Gastrocnemius medialis (tissue), 4 donors: ENCODE measurements around the gene DMGDH. TPM values are rescaled to one million over a fixed set of nuclear protein-coding genes. Genes with fewer than 3 reads are reported as not detected.

Experiments
- ATAC-seq, 2 donors: fragments of 150-250 bp; one replicate each; pipeline ENCODE4 v1.9.1; 2016
- DNase-seq, 2 donors: peaks; one replicate each; pipeline ENCODE4 v3.0.0-alpha.2; 2019
- H3K27ac ChIP-seq, 4 donors: fragments of 200-600 bp; sonication (generic); 1 replicate in 1 of 4; 2 replicates in 3 of 4; pipeline ENCODE4 v1.5.1; 2016 to 2018; ENCODE audit warnings: mild to moderate bottlenecking in 2 of 4, moderate library complexity in 1 of 4
- H3K27me3 ChIP-seq, 3 donors: fragments of 200-600 bp; sonication (generic) in 2 of 3; 1 replicate in 1 of 3; 2 replicates in 2 of 3; pipeline versions ENCODE4 v1.5.1 to v1.6.0; 2016 to 2019; ENCODE audit warnings: mild to moderate bottlenecking in 1 of 3, moderate library complexity in 1 of 3
- H3K36me3 ChIP-seq, 2 donors: fragments of 200-600 bp; sonication (generic) in 1 of 2; one replicate each; pipeline ENCODE4 v1.5.1; 2017 to 2018
- H3K4me1 ChIP-seq, 2 donors: fragments of 200-600 bp; sonication (generic) in 1 of 2; one replicate each; pipeline ENCODE4 v1.5.1; 2016 to 2017; ENCODE audit warnings: mild to moderate bottlenecking in 2 of 2
- H3K4me3 ChIP-seq, 4 donors: fragments of 200-600 bp; sonication (generic) in 3 of 4; 1 replicate in 1 of 4; 2 replicates in 3 of 4; pipeline ENCODE4 v1.5.1; 2016 to 2019; ENCODE audit warnings: mild to moderate bottlenecking in 2 of 4
- H3K9me3 ChIP-seq, 3 donors: fragments of 200-600 bp; sonication (generic) in 2 of 3; 1 replicate in 1 of 3; 2 replicates in 2 of 3; pipeline ENCODE4 v1.5.1; 2016 to 2019
- POLR2A ChIP-seq, 2 donors: fragments of 450-650 bp; IDR thresholded peaks; one replicate each; pipeline ENCODE4 v1.6.1; 2017; ENCODE audit warnings: antibody characterized with exemption in 2 of 2, mild to moderate bottlenecking in 2 of 2, moderate library complexity in 2 of 2
- in situ Hi-C, 4 donors: fragments of 200-750 bp; cut with MboI; loops; one replicate each; pipeline versions ENCODE4 v1.15.0 to v1.8.0; 2017; ENCODE audit warnings: low sequenced_read_pairs in 4 of 4
- intact Hi-C: fragments of 100-400 bp; cut with DNase I; formaldehyde crosslinking; loops from one replicate; pipeline ENCODE4 v1.15.1; 2023; ENCODE audit warnings: low total_unique reads
- total RNA-seq, 4 donors: library from RNA; depleted of rRNA; stranded (reverse); fragments of >200 nt; gene quantifications; one replicate each; pipeline versions ENCODE4 v1.1.0 to v1.2.3, GENCODE V29; 2016
- TF ChIP-seq, protein P1 (sequence below), 5 experiments: fragments of 450-650 bp in 3 of 5; fragments of 200-600 bp in 2 of 5; sonication (generic) in 2 of 5; IDR thresholded peaks in 4 of 5; conservative IDR thresholded peaks in 1 of 5; 1 replicate in 4 of 5; 2 replicates in 1 of 5; pipeline ENCODE4 v1.5.1; 2016 to 2019; ENCODE audit warnings: antibody characterized with exemption in 5 of 5, mild to moderate bottlenecking in 3 of 5, moderate library complexity in 3 of 5

DMGDH gene
- total RNA-seq, 4 donors from 2014 or later = 0.15 to 1.8 (median 0.65) TPM

DNA sequence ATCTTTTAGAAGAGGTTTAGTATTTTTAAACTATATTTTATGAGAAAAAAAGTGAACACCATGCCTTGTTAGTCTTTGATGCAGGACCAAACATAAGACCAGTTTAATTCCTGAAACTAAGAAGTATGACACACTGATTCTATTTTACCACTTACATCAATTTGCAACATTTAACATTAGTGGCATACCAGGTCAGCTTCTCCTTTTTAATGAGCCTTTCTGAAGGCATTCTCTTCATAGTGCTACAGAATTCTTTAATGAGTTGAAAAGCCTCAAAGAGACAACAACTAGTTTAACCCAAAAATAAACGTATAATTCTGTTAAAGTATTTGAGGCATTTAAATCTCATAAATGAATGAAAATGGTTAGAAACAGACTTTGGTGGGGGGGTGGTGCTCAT is 112.6 kb downstream of the DMGDH start:
- intact Hi-C loops = no loop called here
- TF ChIP-seq POLR2A (IDR thresholded peaks at IDR 0.05) = no peak
- TF ChIP-seq, protein P1, sequence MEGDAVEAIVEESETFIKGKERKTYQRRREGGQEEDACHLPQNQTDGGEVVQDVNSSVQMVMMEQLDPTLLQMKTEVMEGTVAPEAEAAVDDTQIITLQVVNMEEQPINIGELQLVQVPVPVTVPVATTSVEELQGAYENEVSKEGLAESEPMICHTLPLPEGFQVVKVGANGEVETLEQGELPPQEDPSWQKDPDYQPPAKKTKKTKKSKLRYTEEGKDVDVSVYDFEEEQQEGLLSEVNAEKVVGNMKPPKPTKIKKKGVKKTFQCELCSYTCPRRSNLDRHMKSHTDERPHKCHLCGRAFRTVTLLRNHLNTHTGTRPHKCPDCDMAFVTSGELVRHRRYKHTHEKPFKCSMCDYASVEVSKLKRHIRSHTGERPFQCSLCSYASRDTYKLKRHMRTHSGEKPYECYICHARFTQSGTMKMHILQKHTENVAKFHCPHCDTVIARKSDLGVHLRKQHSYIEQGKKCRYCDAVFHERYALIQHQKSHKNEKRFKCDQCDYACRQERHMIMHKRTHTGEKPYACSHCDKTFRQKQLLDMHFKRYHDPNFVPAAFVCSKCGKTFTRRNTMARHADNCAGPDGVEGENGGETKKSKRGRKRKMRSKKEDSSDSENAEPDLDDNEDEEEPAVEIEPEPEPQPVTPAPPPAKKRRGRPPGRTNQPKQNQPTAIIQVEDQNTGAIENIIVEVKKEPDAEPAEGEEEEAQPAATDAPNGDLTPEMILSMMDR (IDR thresholded peaks at IDR 0.05 in 4 of 5, conservative IDR thresholded peaks at IDR 0.05 in 1 of 5) = no peak
- H3K36me3 ChIP-seq = no peaks in the 10 kb centered on the region
- in situ Hi-C loops = loop anchor here in 3 of 4 donors (25.0 kb wide), 3 partner anchors 420 to 645 kb away; no protein-coding TSS in a partner anchor
- no peaks in the 10 kb centered on the region for H3K27me3 ChIP-seq
- no peak for ATAC-seq
- DNase-seq = no peak
- no peak overlapping the region for H3K4me3 ChIP-seq
- H3K9me3 ChIP-seq = no peaks in the 10 kb centered on the region
- H3K4me1 ChIP-seq = no peaks in the 10 kb centered on the region
- H3K27ac ChIP-seq = no peak overlapping the region

DNA sequence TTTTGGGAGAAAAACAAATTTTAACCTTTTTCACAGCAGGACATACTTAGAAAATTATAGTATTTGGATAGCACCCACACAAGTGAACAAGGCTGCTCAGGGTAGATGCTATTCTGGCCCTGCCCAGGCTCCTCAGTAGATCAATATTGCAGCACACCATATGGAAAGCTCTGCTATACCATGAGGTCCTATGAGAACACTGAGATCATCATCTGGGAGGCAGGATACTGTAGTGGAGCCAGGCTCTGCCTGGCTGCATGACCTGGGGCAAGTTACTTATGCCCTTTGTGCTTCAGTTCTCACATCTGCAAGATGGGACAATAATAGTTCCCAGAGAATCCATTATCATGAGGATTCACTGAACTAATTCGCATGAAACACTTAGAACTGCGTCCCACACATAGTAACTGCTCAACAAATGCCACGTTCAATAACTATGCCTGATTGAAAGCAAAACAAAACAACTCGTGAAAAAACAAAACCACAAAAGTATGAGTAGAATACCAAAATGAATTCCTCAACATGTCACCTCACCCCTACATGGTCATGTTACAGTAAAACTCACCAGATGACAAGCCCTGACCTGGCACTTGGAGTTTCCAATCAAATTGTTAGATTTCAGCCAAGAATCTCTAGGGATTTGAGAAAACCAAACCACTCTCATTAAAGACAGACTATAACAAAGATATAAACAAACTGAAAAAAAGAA is 116.2 kb downstream of the DMGDH start:
- no peak for ATAC-seq
- H3K36me3 ChIP-seq = no peaks in the 10 kb centered on the region
- H3K27me3 ChIP-seq = no peaks in the 10 kb centered on the region
- no peak overlapping the region for H3K4me3 ChIP-seq
- no peak overlapping the region for H3K27ac ChIP-seq
- in situ Hi-C loops (loop anchor here in 3 of 4 donors (25.0 kb wide), 3 partner anchors 416 to 641 kb away; no protein-coding TSS in a partner anchor), intact Hi-C loops (no loop called here)
- TF ChIP-seq POLR2A (IDR thresholded peaks at IDR 0.05) = no peak
- TF ChIP-seq, protein P1 (IDR thresholded peaks at IDR 0.05 in 4 of 5, conservative IDR thresholded peaks at IDR 0.05 in 1 of 5) = no peak
- no peak for DNase-seq
- no peaks in the 10 kb centered on the region for H3K9me3 ChIP-seq
- no peaks in the 10 kb centered on the region for H3K4me1 ChIP-seq

Other genes starting within 250 kb of the DMGDH start
- 1 to 10 TPM; 3.2 to 8.3 (median 5.1) TPM for gene ARSB, start 84.4 kb downstream of the DMGDH start, total RNA-seq
- 1 to 10 TPM; 3.3 to 7.1 (median 5.0) TPM for gene BHMT2, start 93 bp upstream of the DMGDH start, total RNA-seq
- 1 to 10 TPM in 1 of 4 donors, under 1 TPM in 2, not detected in 1; 0.66 to 1.0 (median 0.91) TPM for gene BHMT, start 42.1 kb upstream of the DMGDH start, total RNA-seq
- 10 to 100 TPM; 11.4 to 26.7 (median 16.8) TPM for gene JMY, start 166.5 kb upstream of the DMGDH start, total RNA-seq